ENCODE measurements around the gene COMP. TPM values are rescaled to one million over a fixed set of nuclear protein-coding genes. Genes with fewer than 3 reads are reported as not detected.

Gene COMP
- total and polyA plus RNA-seq, 9 donors: 0.88 to 96.3 (median 8.7) TPM

GRCh38 chr19:18777301-18778075, 13.6 kb downstream of the COMP start:
- peaks cover 36% of the 10 kb centered on the region for H3K27me3 ChIP-seq (ENCODE audit: control insufficient read depth, insufficient read depth, low read length)
- peaks cover 8% of the 10 kb centered on the region for H3K36me3 ChIP-seq (ENCODE audit: control insufficient read depth, insufficient read depth, low read length)
- peaks cover 13% of the 10 kb centered on the region for H3K4me1 ChIP-seq (ENCODE audit: control insufficient read depth, insufficient read depth, low read length)
- WGBS (ENCODE audit: insufficient coverage): 37% methylated on average over 56 of the region's 71 CpGs
- DNase-seq: no peak
- H3K27ac ChIP-seq (ENCODE audit: low read length): no peak overlapping the region
- no peak overlapping the region for H3K4me3 ChIP-seq (ENCODE audit: low read length)
- H3K9me3 ChIP-seq (replicated peaks; ENCODE audit: control insufficient read depth, low read depth, low read length): no peaks in the 10 kb centered on the region

GRCh38 chr19:18776736-18777135, 14.4 kb downstream of the COMP start:
- 65% methylated on average over 9 of the region's 12 CpGs for WGBS (ENCODE audit: insufficient coverage)
- no peaks in the 10 kb centered on the region for H3K9me3 ChIP-seq (replicated peaks; ENCODE audit: control insufficient read depth, low read depth, low read length)
- H3K4me3 ChIP-seq (ENCODE audit: low read length): no peak overlapping the region
- H3K27ac ChIP-seq (ENCODE audit: low read length): no peak overlapping the region
- DNase-seq: no peak
- peaks cover 8% of the 10 kb centered on the region for H3K36me3 ChIP-seq (ENCODE audit: control insufficient read depth, insufficient read depth, low read length)
- peaks cover 36% of the 10 kb centered on the region for H3K27me3 ChIP-seq (ENCODE audit: control insufficient read depth, insufficient read depth, low read length)
- peaks cover 13% of the 10 kb centered on the region for H3K4me1 ChIP-seq (ENCODE audit: control insufficient read depth, insufficient read depth, low read length)

GRCh38 chr19:18776288-18776594, 14.9 kb downstream of the COMP start:
- Histone ChIP-seq H3K36me3 (ENCODE audit: control insufficient read depth, insufficient read depth, low read length) (peaks cover 10% of the 10 kb centered on the region), H3K9me3 (replicated peaks; ENCODE audit: control insufficient read depth, low read depth, low read length) (no peaks in the 10 kb centered on the region), H3K4me3 (ENCODE audit: low read length) (no peak overlapping the region), H3K27ac (ENCODE audit: low read length) (no peak overlapping the region), H3K27me3 (ENCODE audit: control insufficient read depth, insufficient read depth, low read length) (peaks cover 36% of the 10 kb centered on the region), H3K4me1 (ENCODE audit: control insufficient read depth, insufficient read depth, low read length) (peaks cover 13% of the 10 kb centered on the region)
- DNase-seq: no peak
- WGBS (ENCODE audit: insufficient coverage): 82% methylated on average over 4 of the region's 8 CpGs

- Histone ChIP-seq H3K9me3 (replicated peaks; ENCODE audit: control insufficient read depth, low read depth, low read length) (no peaks in the 10 kb centered on the region), H3K4me1 (ENCODE audit: control insufficient read depth, insufficient read depth, low read length) (peaks cover 13% of the 10 kb centered on the region), H3K27me3 (ENCODE audit: control insufficient read depth, insufficient read depth, low read length) (peaks cover 36% of the 10 kb centered on the region), H3K27ac (ENCODE audit: low read length) (no peak overlapping the region), H3K4me3 (ENCODE audit: low read length) (no peak overlapping the region), H3K36me3 (ENCODE audit: control insufficient read depth, insufficient read depth, low read length) (peaks cover 10% of the 10 kb centered on the region)
- 71% methylated on average over 27 of the region's 33 CpGs for WGBS (ENCODE audit: insufficient coverage)
- no peak for DNase-seq
These were observed 15.4 kb downstream of the COMP start for GRCh38 chr19:18775586-18776287.

- 92% methylated on average over 32 of the region's 40 CpGs for WGBS (ENCODE audit: insufficient coverage)
- peaks cover 13% of the 10 kb centered on the region for H3K4me1 ChIP-seq (ENCODE audit: control insufficient read depth, insufficient read depth, low read length)
- H3K27me3 ChIP-seq (ENCODE audit: control insufficient read depth, insufficient read depth, low read length): peaks cover 32% of the 10 kb centered on the region
- H3K27ac ChIP-seq (ENCODE audit: low read length): no peak overlapping the region
- peaks cover 10% of the 10 kb centered on the region for H3K36me3 ChIP-seq (ENCODE audit: control insufficient read depth, insufficient read depth, low read length)
- H3K9me3 ChIP-seq (replicated peaks; ENCODE audit: control insufficient read depth, low read depth, low read length): no peaks in the 10 kb centered on the region
- DNase-seq: no peak
- H3K4me3 ChIP-seq (ENCODE audit: low read length): no peak overlapping the region
These were observed 16.2 kb downstream of the COMP start for GRCh38 chr19:18774782-18775444.

- DNase-seq: no peak
- H3K9me3 ChIP-seq (replicated peaks; ENCODE audit: control insufficient read depth, low read depth, low read length): no peaks in the 10 kb centered on the region
- H3K4me1 ChIP-seq (ENCODE audit: control insufficient read depth, insufficient read depth, low read length): peaks cover 19% of the 10 kb centered on the region
- no peak overlapping the region for H3K4me3 ChIP-seq (ENCODE audit: low read length)
- peaks cover 10% of the 10 kb centered on the region for H3K36me3 ChIP-seq (ENCODE audit: control insufficient read depth, insufficient read depth, low read length)
- WGBS (ENCODE audit: insufficient coverage): 77% methylated on average over 11 of the region's 11 CpGs
- H3K27ac ChIP-seq (ENCODE audit: low read length): no peak overlapping the region
- peaks cover 24% of the 10 kb centered on the region for H3K27me3 ChIP-seq (ENCODE audit: control insufficient read depth, insufficient read depth, low read length)
These were observed 17.0 kb downstream of the COMP start for GRCh38 chr19:18774107-18774506.

- Histone ChIP-seq H3K27me3 (ENCODE audit: control insufficient read depth, insufficient read depth, low read length) (peaks cover 20% of the 10 kb centered on the region), H3K27ac (ENCODE audit: low read length) (no peak overlapping the region), H3K9me3 (replicated peaks; ENCODE audit: control insufficient read depth, low read depth, low read length) (no peaks in the 10 kb centered on the region), H3K4me3 (ENCODE audit: low read length) (no peak overlapping the region), H3K36me3 (ENCODE audit: control insufficient read depth, insufficient read depth, low read length) (peaks cover 10% of the 10 kb centered on the region), H3K4me1 (ENCODE audit: control insufficient read depth, insufficient read depth, low read length) (peaks cover 24% of the 10 kb centered on the region)
- DNase-seq: no peak
- 69% methylated on average over 9 of the region's 9 CpGs for WGBS (ENCODE audit: insufficient coverage)
These were observed 17.4 kb downstream of the COMP start for GRCh38 chr19:18773682-18774081.

GRCh38 chr19:18772620-18773587, 18.2 kb downstream of the COMP start:
- DNase-seq: no peak
- Histone ChIP-seq H3K4me3 (ENCODE audit: low read length) (no peak overlapping the region), H3K27ac (ENCODE audit: low read length) (no peak overlapping the region), H3K27me3 (ENCODE audit: control insufficient read depth, insufficient read depth, low read length) (peaks cover 12% of the 10 kb centered on the region), H3K9me3 (replicated peaks; ENCODE audit: control insufficient read depth, low read depth, low read length) (no peaks in the 10 kb centered on the region), H3K36me3 (ENCODE audit: control insufficient read depth, insufficient read depth, low read length) (peaks cover 10% of the 10 kb centered on the region), H3K4me1 (ENCODE audit: control insufficient read depth, insufficient read depth, low read length) (peaks cover 29% of the 10 kb centered on the region)
- WGBS (ENCODE audit: insufficient coverage): 77% methylated on average over 27 of the region's 27 CpGs

- Histone ChIP-seq H3K4me3 (ENCODE audit: low read length) (no peak overlapping the region), H3K27ac (ENCODE audit: low read length) (no peak overlapping the region), H3K4me1 (ENCODE audit: control insufficient read depth, insufficient read depth, low read length) (peaks cover 34% of the 10 kb centered on the region), H3K9me3 (replicated peaks; ENCODE audit: control insufficient read depth, low read depth, low read length) (no peaks in the 10 kb centered on the region), H3K27me3 (ENCODE audit: control insufficient read depth, insufficient read depth, low read length) (peaks cover 1% of the 10 kb centered on the region), H3K36me3 (ENCODE audit: control insufficient read depth, insufficient read depth, low read length) (peaks cover 6% of the 10 kb centered on the region)
- no peak for DNase-seq
- WGBS (ENCODE audit: insufficient coverage): 78% methylated on average over 31 of the region's 36 CpGs
These were observed 19.5 kb downstream of the COMP start for GRCh38 chr19:18771328-18772242.
